Inflammatory macrophage treated with lipopolysaccharide for 4 hours (primary cell): ENCODE data around the gene KLF12.

ENCODE experiments used
- DNase-seq: peaks from one replicate; pipeline ENCODE4 v3.0.0-alpha.2; 2020

The KLF12 gene

GRCh38 chr13:74134221-74134776 lies at the start of gene KLF12:
Gene KLF12, minus strand, starts transcription at chr13:74134404.
- peak; percentile 15 for DNase-seq

- DNase-seq, result no peak
These were observed 48.3 kb upstream of the KLF12 start for GRCh38 chr13:74182491-74182890.

- DNase-seq, result no peak
These were observed 40.6 kb upstream of the KLF12 start for GRCh38 chr13:74174810-74175209.

GRCh38 chr13:74173822-74174221 lies 39.6 kb upstream of the KLF12 start:
- DNase-seq, result no peak

GRCh38 chr13:74171641-74172040 lies 37.4 kb upstream of the KLF12 start:
- no peak for DNase-seq

- DNase-seq, result no peak
These were observed 35.5 kb upstream of the KLF12 start for GRCh38 chr13:74169676-74170075.

GRCh38 chr13:74168263-74168675 lies 34.1 kb upstream of the KLF12 start:
- DNase-seq, result no peak

- no peak for DNase-seq
These were observed 32.2 kb upstream of the KLF12 start for GRCh38 chr13:74166261-74167004.

- DNase-seq, result no peak
These were observed 28.6 kb upstream of the KLF12 start for GRCh38 chr13:74162782-74163181.

- no peak for DNase-seq
These were observed 27.9 kb upstream of the KLF12 start for GRCh38 chr13:74162135-74162534.

GRCh38 chr13:74158571-74159352 lies 24.6 kb upstream of the KLF12 start:
- DNase-seq, result no peak

- no peak for DNase-seq
These were observed 23.8 kb upstream of the KLF12 start for GRCh38 chr13:74158028-74158427.

GRCh38 chr13:74154981-74155380 lies 20.8 kb upstream of the KLF12 start:
- no peak for DNase-seq

GRCh38 chr13:74153316-74153715 lies 19.1 kb upstream of the KLF12 start:
- no peak for DNase-seq

- no peak for DNase-seq
These were observed 17.7 kb upstream of the KLF12 start for GRCh38 chr13:74151859-74152258.

GRCh38 chr13:74148352-74148751 lies 14.1 kb upstream of the KLF12 start:
- DNase-seq, result no peak

- DNase-seq, result no peak
These were observed 11.2 kb upstream of the KLF12 start for GRCh38 chr13:74145249-74145975.

GRCh38 chr13:74144269-74144668 lies 10.1 kb upstream of the KLF12 start:
- DNase-seq, result no peak

- DNase-seq, result no peak
These were observed 8.1 kb upstream of the KLF12 start for GRCh38 chr13:74142257-74142656.

GRCh38 chr13:74138241-74138640 lies 4.0 kb upstream of the KLF12 start:
- DNase-seq, result no peak

GRCh38 chr13:74136084-74136658 lies 2.0 kb upstream of the KLF12 start:
- peak; percentile 2 for DNase-seq

GRCh38 chr13:74135326-74136083 lies 1.3 kb upstream of the KLF12 start:
- DNase-seq, result peak; percentile 64
